ENCODE measurements around the gene COL15A1.

Gene COL15A1

GRCh38 chr9:98944734-98945074 is 997 bp downstream of the COL15A1 start:
- DNase-seq (ENCODE audit: low read depth in 3 of 3) = no peak

- no peak for DNase-seq (ENCODE audit: low read depth in 3 of 3)
Observed at GRCh38 chr9:98949565-98949964, 5.9 kb downstream of the COL15A1 start.

- DNase-seq (ENCODE audit: low read depth in 3 of 3) = no peak
Observed at GRCh38 chr9:98950262-98950661, 6.6 kb downstream of the COL15A1 start.

DNA sequence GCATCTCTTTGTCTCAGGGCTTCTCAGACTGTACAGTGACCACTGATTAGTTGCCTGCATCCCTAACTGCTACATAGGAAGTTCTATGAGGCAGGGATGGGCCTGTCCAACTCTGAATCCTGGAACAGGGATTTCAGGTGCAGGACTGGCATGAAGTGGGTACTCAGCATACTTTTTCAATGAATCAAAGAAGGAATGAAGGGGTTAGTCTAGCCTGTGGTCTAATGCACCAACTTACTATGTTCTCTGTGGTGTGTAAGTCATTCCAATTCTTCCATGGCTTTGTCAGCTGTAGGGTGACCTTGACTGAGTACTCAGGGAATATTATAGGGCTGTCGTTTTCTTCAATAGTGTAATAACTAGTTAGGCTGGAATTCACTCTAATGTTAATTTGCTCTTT is 8.3 kb downstream of the COL15A1 start:
- DNase-seq (ENCODE audit: low read depth in 3 of 3) = no peak

DNA sequence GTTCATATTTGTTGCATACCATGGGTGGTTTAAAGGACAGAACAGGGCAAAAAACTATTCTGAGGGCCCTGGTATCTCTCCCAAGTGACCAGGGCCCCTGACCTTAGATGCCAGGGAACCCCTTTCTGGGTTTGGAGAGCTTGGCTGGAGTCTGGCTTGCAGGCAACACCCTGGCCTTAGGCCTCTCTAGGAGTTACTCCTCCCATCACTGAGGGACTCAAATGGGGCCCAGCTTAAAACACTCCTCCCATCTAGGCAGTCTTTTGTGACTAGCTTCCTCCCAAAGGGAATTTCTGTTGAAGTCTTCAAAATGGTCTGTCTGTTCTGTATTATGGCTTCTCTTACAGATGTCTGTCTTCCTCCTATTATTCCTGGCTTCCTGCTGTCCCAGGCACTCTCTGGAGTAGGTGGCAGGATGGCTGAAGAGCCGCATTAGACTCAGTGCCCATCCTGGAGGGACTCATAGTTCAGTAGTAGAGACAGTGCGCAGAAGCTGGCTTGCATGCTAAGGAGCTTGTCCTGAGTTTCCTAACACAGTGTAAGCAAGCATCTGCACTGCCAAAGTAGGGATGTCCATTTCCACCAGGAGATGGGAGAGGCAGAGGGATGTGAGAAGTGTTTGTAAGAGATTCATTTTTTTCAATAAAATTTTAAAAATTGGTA is 10.0 kb downstream of the COL15A1 start:
- no peak for DNase-seq (ENCODE audit: low read depth in 3 of 3)

DNA sequence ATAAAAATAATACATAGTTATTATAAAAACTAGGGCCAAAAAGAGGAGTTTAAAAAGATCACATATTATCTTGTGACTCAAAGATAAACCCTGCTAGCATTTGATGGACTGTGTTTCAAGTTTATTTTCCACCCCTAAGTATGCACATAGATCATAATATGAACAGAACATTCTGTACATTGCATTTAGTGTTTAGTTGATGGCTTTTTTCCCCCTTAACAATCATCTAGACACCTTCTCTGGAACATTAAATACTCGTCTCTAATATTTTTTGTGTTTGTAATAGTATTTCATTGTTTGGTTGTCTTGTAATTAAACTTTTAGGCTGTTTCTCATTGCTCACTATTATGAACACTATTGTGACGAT is 10.5 kb downstream of the COL15A1 start:
- DNase-seq (ENCODE audit: low read depth in 3 of 3) = no peak

GRCh38 chr9:98955259-98955658 is 11.6 kb downstream of the COL15A1 start:
- DNase-seq (ENCODE audit: low read depth in 3 of 3) = no peak

DNA sequence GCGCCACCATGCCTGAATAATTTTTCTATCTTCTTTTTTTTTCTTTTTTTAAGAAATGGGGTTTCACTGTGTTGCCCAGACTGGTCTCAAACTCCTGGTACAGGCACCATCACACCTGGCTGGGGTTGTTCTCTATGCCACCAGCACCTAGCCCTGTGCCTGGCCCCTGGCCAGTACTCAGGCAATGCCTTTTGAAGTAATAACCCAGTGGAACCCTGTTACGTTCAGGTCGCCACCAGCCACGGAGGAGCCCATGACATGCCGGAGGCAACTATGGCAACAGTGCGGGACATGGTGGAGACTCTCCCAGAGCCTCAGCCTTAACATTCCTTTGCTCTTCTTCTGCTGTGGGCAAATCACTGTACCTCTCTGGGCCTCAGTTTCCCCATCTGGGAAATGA is 14.1 kb downstream of the COL15A1 start:
- DNase-seq (ENCODE audit: low read depth in 3 of 3) = no peak

DNA sequence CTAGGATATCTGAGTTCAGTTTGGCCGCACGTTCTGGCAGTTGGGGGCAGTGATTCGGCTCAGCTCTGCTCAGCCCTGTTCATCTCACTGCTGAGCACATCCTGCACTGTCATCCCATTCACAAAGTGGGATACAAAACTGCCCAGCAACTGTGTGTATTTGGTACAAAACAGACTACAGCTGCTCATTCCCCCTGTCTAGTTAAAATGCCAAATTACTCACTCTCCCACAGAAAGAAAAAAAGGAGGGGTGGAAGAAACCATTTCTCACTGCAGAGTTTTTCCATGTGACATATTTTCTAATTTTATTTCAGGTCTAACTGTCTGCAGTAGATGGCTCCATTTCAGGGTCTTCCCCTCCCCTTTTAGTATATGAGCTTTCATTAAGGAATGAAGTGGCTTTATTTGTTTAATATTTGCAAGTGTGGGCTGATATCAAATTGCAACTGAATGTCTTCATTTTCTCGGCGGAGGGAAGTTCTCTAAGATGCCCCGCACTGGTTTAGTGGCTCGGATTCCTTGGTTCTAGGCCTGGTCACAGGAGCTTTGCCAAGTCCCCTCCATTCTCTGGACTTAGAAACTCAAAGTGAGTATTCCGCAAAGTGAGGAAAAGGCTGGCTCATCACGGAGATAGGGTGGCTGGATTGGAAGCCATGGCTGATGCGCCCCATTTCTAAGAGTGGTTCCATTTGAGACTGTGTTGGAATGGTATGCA is 14.7 kb downstream of the COL15A1 start:
- no peak for DNase-seq (ENCODE audit: low read depth in 3 of 3)

DNA sequence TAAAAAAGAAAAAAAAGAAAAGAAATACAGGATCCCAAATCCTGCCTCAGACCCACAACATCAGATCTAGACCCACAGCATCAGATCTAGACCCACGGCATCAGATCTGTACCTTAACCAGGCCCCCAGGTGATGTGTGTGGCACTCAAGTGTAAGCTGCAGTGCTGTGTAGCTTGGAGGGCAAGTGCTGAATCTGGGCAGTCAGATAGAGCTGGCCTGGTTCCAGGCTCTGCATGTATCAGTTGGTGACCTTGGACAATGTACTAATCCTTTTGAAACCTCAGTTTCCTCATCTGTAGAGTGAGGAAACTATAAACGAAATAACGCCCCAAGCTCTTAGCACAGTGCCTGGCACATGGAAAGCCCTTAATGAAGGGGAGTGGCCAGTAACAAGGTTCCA is 16.7 kb downstream of the COL15A1 start:
- DNase-seq (ENCODE audit: low read depth in 3 of 3) = no peak

DNA sequence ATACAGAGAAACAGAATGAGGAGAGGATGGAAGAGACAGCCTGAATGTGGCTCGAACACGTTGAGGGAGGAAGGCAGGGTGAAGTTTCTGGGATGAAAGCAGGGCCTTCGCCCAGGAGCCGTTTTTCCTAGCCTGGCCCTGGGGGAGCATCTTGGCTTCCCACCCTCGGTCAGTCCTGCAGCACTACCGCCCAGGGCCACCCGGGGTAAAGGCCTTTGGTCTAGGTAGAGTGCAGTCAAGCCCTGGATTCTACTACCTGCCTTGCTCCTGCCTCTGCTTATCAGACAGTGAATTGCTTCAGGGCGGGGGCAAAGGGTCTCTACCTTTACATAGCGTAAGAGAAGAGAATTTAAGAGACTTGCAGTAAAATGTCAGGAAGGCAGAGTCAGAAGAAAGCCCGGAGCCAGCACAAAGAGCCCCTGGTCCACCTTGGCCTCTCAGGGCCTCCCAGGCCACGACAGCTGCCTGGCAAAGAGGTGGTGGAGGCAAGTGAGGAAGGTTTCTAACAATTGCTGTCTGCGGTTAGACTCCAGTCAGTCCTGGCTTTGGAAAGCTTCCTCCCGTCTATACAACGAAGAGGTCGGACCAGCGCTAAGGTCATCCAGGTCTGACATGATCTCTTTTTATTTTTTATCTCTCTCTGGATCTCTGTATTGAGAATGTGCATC is 17.9 kb downstream of the COL15A1 start:
- no peak for DNase-seq (ENCODE audit: low read depth in 3 of 3)

- no peak for DNase-seq (ENCODE audit: low read depth in 3 of 3)
Observed at GRCh38 chr9:98962181-98962560, 18.5 kb downstream of the COL15A1 start.

GRCh38 chr9:98962861-98963260 is 19.2 kb downstream of the COL15A1 start:
- DNase-seq (ENCODE audit: low read depth in 3 of 3) = no peak

DNA sequence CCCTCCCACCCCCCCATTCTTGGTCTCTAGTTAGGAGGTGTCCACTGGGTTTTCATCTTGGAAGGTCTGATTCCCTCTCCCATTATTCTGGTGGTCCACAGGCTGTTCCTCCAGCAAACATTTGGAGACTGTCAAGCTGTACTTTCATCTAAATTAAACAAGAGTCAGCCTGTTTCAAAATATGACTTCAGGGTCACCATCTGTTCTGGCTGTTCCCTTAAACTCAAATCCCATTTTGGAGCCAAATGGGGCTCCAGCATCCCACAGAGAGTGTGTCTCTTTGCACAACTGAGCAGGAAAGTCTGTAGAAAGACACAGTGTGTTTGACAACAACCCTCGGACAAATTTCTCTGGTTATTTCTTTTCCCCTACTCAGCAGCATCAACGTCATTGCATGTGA is 20.5 kb downstream of the COL15A1 start:
- DNase-seq (ENCODE audit: low read depth in 3 of 3) = no peak

- no peak for DNase-seq (ENCODE audit: low read depth in 3 of 3)
Observed at GRCh38 chr9:98964911-98965336, 21.2 kb downstream of the COL15A1 start.

DNA sequence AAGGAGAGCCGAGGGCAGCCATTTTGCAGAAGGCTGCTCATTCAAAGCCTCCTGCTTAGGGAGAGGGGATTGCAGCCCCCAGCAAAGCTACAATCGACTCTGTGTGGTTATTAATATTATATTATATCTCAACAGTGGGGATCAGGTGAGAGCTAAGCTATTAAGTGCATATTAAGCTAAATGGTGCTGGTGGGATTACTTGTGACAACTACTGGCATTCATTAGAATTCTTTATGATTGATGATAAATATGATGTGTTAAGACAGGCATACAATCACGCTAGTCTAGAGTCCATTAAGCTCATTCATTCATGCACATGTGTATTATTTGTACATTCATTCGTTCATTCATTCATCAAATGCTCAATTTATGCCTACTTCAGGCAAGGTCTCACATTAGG is 23.0 kb downstream of the COL15A1 start:
- DNase-seq (ENCODE audit: low read depth in 3 of 3) = no peak

GRCh38 chr9:98967257-98967656 is 23.6 kb downstream of the COL15A1 start:
- no peak for DNase-seq (ENCODE audit: low read depth in 3 of 3)

GRCh38 chr9:98967680-98968079 is 24.0 kb downstream of the COL15A1 start:
- DNase-seq (ENCODE audit: low read depth in 3 of 3) = no peak

- no peak for DNase-seq (ENCODE audit: low read depth in 3 of 3)
Observed at GRCh38 chr9:98968601-98969337, 25.1 kb downstream of the COL15A1 start.

DNA sequence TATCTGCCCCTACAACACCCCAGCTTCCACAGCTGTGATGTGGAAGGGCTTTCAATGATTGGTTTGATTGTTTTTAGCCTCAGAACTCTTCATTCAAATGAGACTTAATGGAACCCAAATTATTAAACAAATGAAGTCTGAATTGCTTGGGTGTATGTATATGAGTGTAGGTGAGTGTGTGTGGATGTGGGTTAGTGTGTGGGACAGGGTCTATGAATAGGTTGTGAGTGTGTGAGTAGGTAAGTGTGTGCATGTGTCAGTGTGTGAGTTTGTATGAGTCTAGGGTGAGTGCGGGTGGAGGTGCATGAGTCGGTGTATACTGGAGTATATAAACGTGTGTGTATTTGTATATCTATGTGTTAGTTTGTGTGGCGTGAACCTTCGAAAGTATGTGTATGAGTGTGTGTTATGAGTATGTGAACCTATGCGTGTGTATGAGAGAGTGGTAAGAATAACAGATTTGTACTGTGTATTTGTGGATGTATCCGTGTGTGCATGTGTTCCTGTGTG is 26.9 kb downstream of the COL15A1 start:
- no peak for DNase-seq (ENCODE audit: low read depth in 3 of 3)

DNA sequence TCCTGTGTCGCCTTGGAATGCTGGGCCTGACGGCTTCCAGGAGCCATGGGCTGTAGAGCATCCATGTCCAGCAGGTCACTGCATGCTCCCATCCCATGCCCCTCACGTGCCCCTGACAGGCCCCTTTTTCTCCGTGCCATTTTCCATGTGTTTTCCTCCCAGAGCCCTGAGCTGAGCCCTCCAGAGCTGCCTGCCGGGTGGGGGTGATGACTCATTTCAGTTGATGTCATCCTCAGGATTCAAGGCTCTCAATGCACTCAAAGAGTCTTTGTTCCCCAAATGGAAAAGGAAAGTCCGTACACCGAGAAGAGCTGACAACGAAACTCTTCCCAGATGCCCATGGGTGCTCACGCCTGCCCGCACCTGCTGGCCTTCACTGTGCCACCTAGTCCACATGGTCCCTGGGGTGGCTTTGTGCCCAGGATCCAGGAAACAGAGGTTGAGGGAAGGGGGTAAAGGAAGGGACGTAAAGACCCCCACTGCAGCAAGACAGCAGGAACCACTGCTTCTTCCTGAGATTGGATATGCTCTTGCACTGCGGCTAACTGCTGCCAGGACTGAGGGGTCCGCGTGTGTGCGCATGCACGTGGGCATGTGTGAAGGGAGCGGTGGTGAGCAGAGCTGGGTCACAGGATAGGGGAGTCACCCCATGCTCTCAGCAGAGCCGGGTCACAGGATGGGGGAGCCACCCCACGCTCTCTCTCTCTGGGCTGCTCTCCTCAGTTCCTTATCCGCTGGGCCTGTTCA is 27.6 kb downstream of the COL15A1 start:
- DNase-seq (ENCODE audit: low read depth in 3 of 3) = no peak

DNA sequence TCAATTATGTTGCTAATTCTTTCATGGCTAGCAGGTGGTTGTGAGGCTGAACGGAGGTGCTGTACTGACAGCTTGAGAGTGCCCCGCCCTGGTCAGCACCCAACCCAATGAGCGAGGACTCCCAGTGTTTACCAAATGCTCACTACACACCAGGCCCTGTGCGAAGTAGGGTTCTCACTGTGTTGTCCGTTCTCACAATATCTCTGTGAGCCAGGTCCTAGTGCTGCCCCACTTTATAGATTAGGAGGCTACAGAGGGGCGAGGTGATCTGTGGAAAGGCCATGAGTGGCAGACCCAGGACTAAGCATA is 28.2 kb downstream of the COL15A1 start:
- no peak for DNase-seq (ENCODE audit: low read depth in 3 of 3)
